ENCODE data around the gene METTL2A.
"Not testable (repeated sequence)": the region's sequence is repeated elsewhere in the genome, so short reads cannot be mapped to it uniquely, and the experiment has no call there.

- TF ChIP-seq CTCF (conservative IDR thresholded peaks at IDR 0.05; ENCODE audit: low read length); EZH2phosphoT487 (IDR thresholded peaks at IDR 0.05; ENCODE audit: borderline replicate concordance, low read depth, low read length): not testable (repeated sequence)
Measured at GRCh38 chr17:62479639-62480258, 56.1 kb downstream of the METTL2A start.
